ENCODE measurements around the gene TBKBP1.
A peak's percentile ranks its signal among the peaks of the same experiment; 100 is the strongest.

TBKBP1 gene

GRCh38 chr17:47685556-47686275 is 8.2 kb upstream of the TBKBP1 start:
- CTCF ChIA-PET, result interaction anchor here (1.2 kb wide), 1 partner anchor 58 kb away, joined by 3 read pairs; no protein-coding TSS in a partner anchor
- Histone ChIP-seq H3K36me3 (ENCODE audit: control insufficient read depth in 4 of 4, insufficient read depth in 4 of 4, low read length in 3 of 4) (peaks cover 8 to 46% (median 28%) of the 10 kb centered on the region in 4 experiments), H3K27ac (ENCODE audit: insufficient read depth in 1 of 2, low read depth in 1 of 2, low read length in 2 of 2, poor library complexity in 1 of 2, severe bottlenecking in 2 of 2) (peak overlapping the region in 1 of 2 experiments; percentile 25), H3K4me3 (ENCODE audit: control insufficient read depth in 1 of 7, extremely low read depth in 1 of 7, insufficient read depth in 4 of 7, low read depth in 2 of 7, low read length in 6 of 7) (no peak overlapping the region), H3K9me3 (ENCODE audit: control extremely low read depth in 1 of 5, control insufficient read depth in 4 of 5, insufficient read depth in 2 of 5, low read depth in 1 of 5, low read length in 4 of 5) (no peaks in the 10 kb centered on the region), H3K27me3 (replicated peaks in 2 of 5; ENCODE audit: control insufficient read depth in 4 of 5, insufficient read depth in 5 of 5, low read length in 4 of 5) (no peaks in the 10 kb centered on the region), H3K4me1 (ENCODE audit: control extremely low read depth in 1 of 4, control insufficient read depth in 4 of 4, insufficient read depth in 4 of 4, low read length in 3 of 4) (peaks cover 0 to 4% (median 0%) of the 10 kb centered on the region in 4 experiments)
- 100% methylated on average over 2 of the region's 4 CpGs for whole genome bisulfite sequencing (ENCODE audit: insufficient coverage)
- no peak for DNase-seq
- POLR2A ChIA-PET, result interaction anchor here (2.0 kb wide), 1 partner anchor 7 kb away, joined by 4 read pairs; no protein-coding TSS in a partner anchor

GRCh38 chr17:47686276-47686635 is 7.7 kb upstream of the TBKBP1 start:
- H3K27me3 ChIP-seq (replicated peaks in 2 of 5; ENCODE audit: control insufficient read depth in 4 of 5, insufficient read depth in 5 of 5, low read length in 4 of 5), result no peaks in the 10 kb centered on the region
- peaks cover 7 to 45% (median 26%) of the 10 kb centered on the region in 4 experiments for H3K36me3 ChIP-seq (ENCODE audit: control insufficient read depth in 4 of 4, insufficient read depth in 4 of 4, low read length in 3 of 4)
- WGBS (ENCODE audit: insufficient coverage), result no CpG with 5 or more reads among the region's 1 CpG
- POLR2A ChIA-PET, result no interaction called here
- DNase-seq, result no peak
- CTCF ChIA-PET, result interaction anchor here (2.2 kb wide), 1 partner anchor 12 kb away, joined by 5 read pairs; no protein-coding TSS in a partner anchor
- no peak overlapping the region for H3K27ac ChIP-seq (ENCODE audit: insufficient read depth in 1 of 2, low read depth in 1 of 2, low read length in 2 of 2, poor library complexity in 1 of 2, severe bottlenecking in 2 of 2)
- H3K4me1 ChIP-seq (ENCODE audit: control extremely low read depth in 1 of 4, control insufficient read depth in 4 of 4, insufficient read depth in 4 of 4, low read length in 3 of 4), result peaks cover 0 to 4% (median 0%) of the 10 kb centered on the region in 4 experiments
- no peaks in the 10 kb centered on the region for H3K9me3 ChIP-seq (ENCODE audit: control extremely low read depth in 1 of 5, control insufficient read depth in 4 of 5, insufficient read depth in 2 of 5, low read depth in 1 of 5, low read length in 4 of 5)
- H3K4me3 ChIP-seq (ENCODE audit: control insufficient read depth in 1 of 7, extremely low read depth in 1 of 7, insufficient read depth in 4 of 7, low read depth in 2 of 7, low read length in 6 of 7), result no peak overlapping the region

GRCh38 chr17:47686664-47687327 is 7.2 kb upstream of the TBKBP1 start:
- CTCF ChIA-PET, result interaction anchor here (0.6 to 2.5 kb wide), 7 partner anchors 10 to 59 kb away, joined by 3 to 17 read pairs (median 6); no protein-coding TSS in a partner anchor
- H3K36me3 ChIP-seq (ENCODE audit: control insufficient read depth in 4 of 4, insufficient read depth in 4 of 4, low read length in 3 of 4), result peaks cover 5 to 41% (median 23%) of the 10 kb centered on the region in 4 experiments
- H3K9me3 ChIP-seq (ENCODE audit: control extremely low read depth in 1 of 5, control insufficient read depth in 4 of 5, insufficient read depth in 2 of 5, low read depth in 1 of 5, low read length in 4 of 5), result no peaks in the 10 kb centered on the region
- DNase-seq, result no peak
- WGBS (ENCODE audit: insufficient coverage), result 100% methylated on average over 4 of the region's 7 CpGs
- POLR2A ChIA-PET, result no interaction called here
- no peak overlapping the region for H3K27ac ChIP-seq (ENCODE audit: insufficient read depth in 1 of 2, low read depth in 1 of 2, low read length in 2 of 2, poor library complexity in 1 of 2, severe bottlenecking in 2 of 2)
- H3K4me3 ChIP-seq (ENCODE audit: control insufficient read depth in 1 of 7, extremely low read depth in 1 of 7, insufficient read depth in 4 of 7, low read depth in 2 of 7, low read length in 6 of 7), result no peak overlapping the region
- H3K4me1 ChIP-seq (ENCODE audit: control extremely low read depth in 1 of 4, control insufficient read depth in 4 of 4, insufficient read depth in 4 of 4, low read length in 3 of 4), result peaks cover 0 to 7% (median 0%) of the 10 kb centered on the region in 4 experiments
- no peaks in the 10 kb centered on the region for H3K27me3 ChIP-seq (replicated peaks in 2 of 5; ENCODE audit: control insufficient read depth in 4 of 5, insufficient read depth in 5 of 5, low read length in 4 of 5)

- POLR2A ChIA-PET, result no interaction called here
- no peak for DNase-seq
- no peak overlapping the region for H3K4me3 ChIP-seq (ENCODE audit: control insufficient read depth in 1 of 7, extremely low read depth in 1 of 7, insufficient read depth in 4 of 7, low read depth in 2 of 7, low read length in 6 of 7)
- H3K27me3 ChIP-seq (replicated peaks in 2 of 5; ENCODE audit: control insufficient read depth in 4 of 5, insufficient read depth in 5 of 5, low read length in 4 of 5), result no peaks in the 10 kb centered on the region
- peaks cover 0 to 11% (median 2%) of the 10 kb centered on the region in 4 experiments for H3K4me1 ChIP-seq (ENCODE audit: control extremely low read depth in 1 of 4, control insufficient read depth in 4 of 4, insufficient read depth in 4 of 4, low read length in 3 of 4)
- no peak overlapping the region for H3K27ac ChIP-seq (ENCODE audit: insufficient read depth in 1 of 2, low read depth in 1 of 2, low read length in 2 of 2, poor library complexity in 1 of 2, severe bottlenecking in 2 of 2)
- peaks cover 5 to 36% (median 19%) of the 10 kb centered on the region in 4 experiments for H3K36me3 ChIP-seq (ENCODE audit: control insufficient read depth in 4 of 4, insufficient read depth in 4 of 4, low read length in 3 of 4)
- CTCF ChIA-PET, result interaction anchor here (0.6 to 2.5 kb wide), 8 partner anchors 11 to 59 kb away, joined by 3 to 17 read pairs (median 6); no protein-coding TSS in a partner anchor
- no peaks in the 10 kb centered on the region for H3K9me3 ChIP-seq (ENCODE audit: control extremely low read depth in 1 of 5, control insufficient read depth in 4 of 5, insufficient read depth in 2 of 5, low read depth in 1 of 5, low read length in 4 of 5)
Observed at GRCh38 chr17:47687328-47687690, 6.7 kb upstream of the TBKBP1 start.

GRCh38 chr17:47687748-47688147 is 6.2 kb upstream of the TBKBP1 start:
- peaks cover 2 to 16% (median 7%) of the 10 kb centered on the region in 4 experiments for H3K4me1 ChIP-seq (ENCODE audit: control extremely low read depth in 1 of 4, control insufficient read depth in 4 of 4, insufficient read depth in 4 of 4, low read length in 3 of 4)
- ChIA-PET CTCF (interaction anchor here (0.6 to 2.5 kb wide), 8 partner anchors 10 to 59 kb away, joined by 3 to 17 read pairs (median 6); no protein-coding TSS in a partner anchor), POLR2A (no interaction called here)
- no peak overlapping the region for H3K27ac ChIP-seq (ENCODE audit: insufficient read depth in 1 of 2, low read depth in 1 of 2, low read length in 2 of 2, poor library complexity in 1 of 2, severe bottlenecking in 2 of 2)
- H3K36me3 ChIP-seq (ENCODE audit: control insufficient read depth in 4 of 4, insufficient read depth in 4 of 4, low read length in 3 of 4), result peaks cover 5 to 32% (median 16%) of the 10 kb centered on the region in 4 experiments
- no peaks in the 10 kb centered on the region for H3K27me3 ChIP-seq (replicated peaks in 2 of 5; ENCODE audit: control insufficient read depth in 4 of 5, insufficient read depth in 5 of 5, low read length in 4 of 5)
- no peak for DNase-seq
- 96% methylated on average over 1 of the region's 1 CpG for WGBS (ENCODE audit: insufficient coverage)
- H3K4me3 ChIP-seq (ENCODE audit: control insufficient read depth in 1 of 7, extremely low read depth in 1 of 7, insufficient read depth in 4 of 7, low read depth in 2 of 7, low read length in 6 of 7), result no peak overlapping the region
- H3K9me3 ChIP-seq (ENCODE audit: control extremely low read depth in 1 of 5, control insufficient read depth in 4 of 5, insufficient read depth in 2 of 5, low read depth in 1 of 5, low read length in 4 of 5), result no peaks in the 10 kb centered on the region

GRCh38 chr17:47690121-47690520 is 3.8 kb upstream of the TBKBP1 start:
- WGBS (ENCODE audit: insufficient coverage), result 100% methylated on average over 3 of the region's 3 CpGs
- Histone ChIP-seq H3K4me1 (ENCODE audit: control extremely low read depth in 1 of 4, control insufficient read depth in 4 of 4, insufficient read depth in 4 of 4, low read length in 3 of 4) (peaks cover 8 to 29% (median 20%) of the 10 kb centered on the region in 4 experiments), H3K4me3 (ENCODE audit: control insufficient read depth in 1 of 7, extremely low read depth in 1 of 7, insufficient read depth in 4 of 7, low read depth in 2 of 7, low read length in 6 of 7) (no peak overlapping the region), H3K36me3 (ENCODE audit: control insufficient read depth in 4 of 4, insufficient read depth in 4 of 4, low read length in 3 of 4) (peaks cover 0 to 12% (median 2%) of the 10 kb centered on the region in 4 experiments), H3K27me3 (replicated peaks in 2 of 5; ENCODE audit: control insufficient read depth in 4 of 5, insufficient read depth in 5 of 5, low read length in 4 of 5) (no peaks in the 10 kb centered on the region), H3K27ac (ENCODE audit: insufficient read depth in 1 of 2, low read depth in 1 of 2, low read length in 2 of 2, poor library complexity in 1 of 2, severe bottlenecking in 2 of 2) (no peak overlapping the region), H3K9me3 (ENCODE audit: control extremely low read depth in 1 of 5, control insufficient read depth in 4 of 5, insufficient read depth in 2 of 5, low read depth in 1 of 5, low read length in 4 of 5) (no peaks in the 10 kb centered on the region)
- DNase-seq, result no peak
- ChIA-PET POLR2A (no interaction called here), CTCF (interaction anchor here (0.9 to 1.2 kb wide), 2 partner anchors 17 to 26 kb away, joined by 3 to 5 read pairs; no protein-coding TSS in a partner anchor)
